Skeletal muscle tissue (tissue), 4 donors: Measurements from ENCODE around the gene PARG. TPM values are rescaled to one million over a fixed set of nuclear protein-coding genes. Genes with fewer than 3 reads are reported as not detected.
"Not testable (repeated sequence)": the region's sequence is repeated elsewhere in the genome, so short reads cannot be mapped to it uniquely, and the experiment has no call there.

Experiments
- H3K27ac ChIP-seq: one replicate; pipeline ENCODE4 v1.7.0; 2013; ENCODE audit warnings: mild to moderate bottlenecking, low read depth, low read length, inconsistent platforms
- H3K27me3 ChIP-seq, 3 donors: one replicate each; pipeline ENCODE4 v1.7.0; 2013; ENCODE audit warnings: low read length in 3 of 3; ENCODE audit not compliant: control insufficient read depth in 3 of 3, insufficient read depth in 3 of 3
- H3K36me3 ChIP-seq, 3 donors: one replicate each; pipeline ENCODE4 v1.7.0; 2013; ENCODE audit warnings: low read length in 3 of 3; ENCODE audit not compliant: control insufficient read depth in 3 of 3, insufficient read depth in 3 of 3
- H3K4me1 ChIP-seq, 3 donors: one replicate each; pipeline ENCODE4 v1.7.0; 2013; ENCODE audit warnings: low read length in 3 of 3, mild to moderate bottlenecking in 3 of 3; ENCODE audit not compliant: control insufficient read depth in 3 of 3, insufficient read depth in 3 of 3
- H3K4me3 ChIP-seq, 3 donors: one replicate each; pipeline ENCODE4 v1.7.0; 2013; ENCODE audit warnings: low read length in 3 of 3
- H3K9ac ChIP-seq, 3 donors: one replicate each; pipeline ENCODE4 v1.7.0; 2013; ENCODE audit warnings: low read length in 3 of 3, mild to moderate bottlenecking in 3 of 3, moderate library complexity in 2 of 3, low read depth in 1 of 3
- H3K9me3 ChIP-seq, 3 donors: one replicate each; pipeline ENCODE4 v1.7.0; 2013; ENCODE audit warnings: low read length in 3 of 3; ENCODE audit not compliant: control insufficient read depth in 3 of 3
- total RNA-seq: library from RNA; depleted of rRNA; stranded (reverse); fragments of >200 nt; gene quantifications from one replicate; pipeline ENCODE4 v1.2.3, GENCODE V29; 2014
- donor health status: Osteomylitis.

PARG gene
- total RNA-seq = 36.5 TPM

DNA sequence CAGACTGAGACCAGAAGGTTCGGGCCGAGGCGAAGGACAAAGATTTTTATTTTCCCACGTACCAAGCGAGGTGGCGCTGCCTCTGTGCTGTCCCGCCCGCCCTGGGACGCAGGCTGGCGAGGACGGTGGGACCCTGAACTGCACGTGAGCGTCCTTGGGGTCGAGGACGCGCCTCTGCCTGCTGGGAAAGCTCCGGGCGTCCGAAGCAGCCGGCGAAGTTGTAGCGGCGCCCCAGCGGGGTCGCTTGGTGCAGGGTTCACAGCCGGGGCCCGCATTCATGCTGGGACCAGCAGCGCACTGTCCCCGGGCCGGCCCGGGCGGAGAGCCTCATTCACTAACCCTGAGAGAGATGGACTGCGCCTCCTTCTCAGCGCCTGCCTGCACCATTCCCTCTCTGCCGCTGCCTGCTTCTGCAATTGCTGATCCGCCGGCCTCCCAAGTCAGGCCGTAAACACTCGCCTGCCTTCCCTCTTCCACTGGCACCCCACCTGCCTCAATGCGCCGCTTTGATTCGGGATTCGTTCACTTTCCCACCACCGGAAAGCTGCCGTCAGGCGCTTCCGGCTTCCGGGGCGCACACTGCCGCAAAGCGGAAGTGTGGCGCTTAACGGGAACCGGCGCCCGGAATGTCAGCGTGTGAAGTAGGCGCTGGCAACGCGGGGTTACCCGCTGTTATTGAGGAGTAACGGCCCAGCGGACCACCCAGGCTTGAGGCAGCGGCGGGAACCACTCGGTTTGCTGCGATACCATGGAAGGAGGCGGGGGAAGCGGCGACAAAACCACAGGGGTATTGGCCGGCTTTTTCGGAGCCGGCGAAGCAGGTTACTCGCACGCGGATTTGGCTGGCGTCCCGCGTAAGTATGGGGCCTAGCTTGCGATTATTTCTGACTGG lies at the start of gene PARG, which contains the start of gene TIMM23B:
TSS of gene PARG (minus strand) at position 581 of the 892 bp plus-strand sequence. CDS start at position 279, 302 bp downstream.
TSS of gene TIMM23B (plus strand) at position 607 of the 892 bp plus-strand sequence. CDS start at position 749, 142 bp downstream.
- peak within 1 kb of the TSS; percentile 70 for H3K27ac ChIP-seq
- H3K27me3 ChIP-seq, H3K36me3 ChIP-seq: not testable (repeated sequence)

DNA sequence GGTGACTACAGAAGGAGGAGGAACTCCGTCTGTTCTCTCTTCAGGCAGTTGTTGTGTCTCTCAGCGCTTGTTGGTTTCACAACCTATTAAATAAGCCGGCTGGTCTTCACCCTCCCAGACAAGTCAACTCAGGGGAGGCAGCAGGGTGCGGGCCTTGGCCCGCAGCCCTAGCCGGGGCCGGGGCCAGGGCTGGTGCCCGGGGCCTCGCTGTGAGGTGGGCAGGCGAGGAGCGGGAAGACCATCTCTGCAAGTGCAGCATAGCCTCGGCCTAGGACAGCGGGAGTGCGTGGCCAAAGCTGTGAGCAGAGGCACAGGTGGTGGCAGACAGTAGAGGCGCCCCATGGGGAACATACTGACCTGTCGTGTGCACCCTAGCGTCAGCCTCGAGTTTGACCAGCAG lies 46.5 kb upstream of the PARG start, which contains the start of gene AGAP6:
TSS of gene AGAP6 (plus strand) at position 31 of the 400 bp plus-strand sequence. CDS start at position 341, 310 bp downstream.
- H3K9ac ChIP-seq, H3K4me1 ChIP-seq, H3K9me3 ChIP-seq, H3K36me3 ChIP-seq, H3K4me3 ChIP-seq, H3K27me3 ChIP-seq, H3K27ac ChIP-seq: not testable (repeated sequence)

More for the DNA sequence above, at the start of gene PARG, which contains the start of gene TIMM23B:
- peak within 1 kb of the TSS; percentile 80 to 93 (median 85) for H3K4me3 ChIP-seq
- H3K4me1 ChIP-seq = peaks cover 8 to 19% (median 9%) of the 10 kb centered on the region in 3 donors
- H3K9me3 ChIP-seq = not testable (repeated sequence)
- H3K9ac ChIP-seq = peak within 1 kb of the TSS; percentile 81 to 89 (median 86)

DNA sequence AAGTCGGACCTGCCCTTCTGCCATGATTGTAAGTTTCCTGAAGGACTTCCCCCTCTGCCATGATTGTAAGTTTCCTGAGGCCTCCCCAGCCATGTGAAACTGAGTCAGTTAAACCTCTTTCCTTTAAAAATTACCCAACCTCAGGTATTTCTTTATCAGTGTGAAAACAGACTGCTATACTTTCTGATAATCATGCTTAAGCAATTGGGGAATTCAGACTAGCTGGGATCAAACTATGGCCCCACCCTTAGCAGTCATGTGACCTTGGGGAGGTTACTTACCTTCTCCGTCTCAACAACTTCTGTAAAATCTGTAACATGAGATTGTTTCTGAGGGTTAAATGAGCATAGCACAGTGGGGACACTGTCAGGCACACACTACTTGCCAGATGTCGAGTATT lies 45.4 kb upstream of the PARG start:
- H3K27me3 ChIP-seq, H3K9ac ChIP-seq, H3K4me1 ChIP-seq, H3K9me3 ChIP-seq, H3K36me3 ChIP-seq, H3K27ac ChIP-seq, H3K4me3 ChIP-seq: not testable (repeated sequence)

DNA sequence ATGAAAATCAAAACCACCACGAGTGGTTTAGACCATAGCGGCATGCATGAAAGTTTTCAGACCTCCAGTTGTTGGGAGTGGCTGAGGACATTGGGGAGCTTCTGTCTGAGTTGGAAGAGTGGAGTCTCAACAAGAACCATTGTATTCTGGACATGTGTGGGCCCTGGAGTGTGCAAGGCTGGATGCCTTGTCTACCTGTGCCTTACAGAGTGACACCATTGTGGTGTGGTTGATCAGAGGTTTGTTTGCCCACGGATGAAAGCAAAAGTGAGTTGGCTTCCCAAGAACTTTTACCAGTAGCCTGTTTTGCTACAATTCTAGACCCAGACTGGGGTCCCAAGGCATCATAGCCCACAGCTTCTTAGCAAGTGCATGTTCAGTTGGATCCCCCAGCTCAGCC lies 35.9 kb upstream of the PARG start:
- H3K27me3 ChIP-seq, H3K4me1 ChIP-seq, H3K9ac ChIP-seq, H3K4me3 ChIP-seq, H3K9me3 ChIP-seq, H3K27ac ChIP-seq, H3K36me3 ChIP-seq: not testable (repeated sequence)

DNA sequence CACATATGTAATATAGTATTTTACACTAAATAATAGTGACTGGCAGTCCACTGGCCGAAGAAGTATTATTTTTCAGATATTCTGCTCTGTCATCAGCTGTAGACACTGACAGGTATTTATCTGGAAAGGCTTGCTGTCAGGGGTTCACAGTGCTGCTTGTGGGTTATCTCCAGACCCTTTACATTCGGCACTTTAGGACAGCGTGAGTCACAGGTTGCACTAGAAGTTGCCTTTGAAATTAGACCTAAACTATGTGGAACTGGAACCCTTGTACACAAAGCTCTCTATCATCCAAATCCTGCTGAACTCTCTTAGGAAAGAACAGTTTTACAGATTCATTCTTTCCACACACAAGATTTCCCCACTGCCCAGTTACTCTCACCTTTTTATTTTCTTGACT lies 30.3 kb upstream of the PARG start:
- not testable (repeated sequence) for H3K27me3 ChIP-seq, H3K36me3 ChIP-seq, H3K27ac ChIP-seq, H3K4me1 ChIP-seq, H3K4me3 ChIP-seq, H3K9me3 ChIP-seq, H3K9ac ChIP-seq

DNA sequence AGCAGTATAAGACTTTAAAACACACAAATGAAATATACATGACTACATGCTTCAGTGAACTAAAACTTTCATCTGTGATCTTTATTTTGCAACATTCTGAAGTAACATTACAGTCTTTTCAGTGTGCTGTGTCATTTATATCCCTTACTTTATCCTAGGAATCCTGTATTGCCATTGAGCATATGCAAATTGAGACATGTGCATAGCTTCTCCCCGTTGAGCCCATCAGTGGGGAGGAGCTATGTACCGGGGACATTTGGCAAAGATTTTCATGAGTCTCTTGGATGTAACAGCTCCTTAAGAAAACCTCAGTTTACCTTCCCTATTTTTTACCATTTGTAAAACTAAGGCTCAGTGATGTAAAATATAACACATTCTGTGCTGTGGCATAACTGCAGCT lies 29.6 kb upstream of the PARG start:
- not testable (repeated sequence) for H3K9ac ChIP-seq, H3K36me3 ChIP-seq, H3K4me3 ChIP-seq, H3K27me3 ChIP-seq, H3K27ac ChIP-seq, H3K9me3 ChIP-seq, H3K4me1 ChIP-seq

DNA sequence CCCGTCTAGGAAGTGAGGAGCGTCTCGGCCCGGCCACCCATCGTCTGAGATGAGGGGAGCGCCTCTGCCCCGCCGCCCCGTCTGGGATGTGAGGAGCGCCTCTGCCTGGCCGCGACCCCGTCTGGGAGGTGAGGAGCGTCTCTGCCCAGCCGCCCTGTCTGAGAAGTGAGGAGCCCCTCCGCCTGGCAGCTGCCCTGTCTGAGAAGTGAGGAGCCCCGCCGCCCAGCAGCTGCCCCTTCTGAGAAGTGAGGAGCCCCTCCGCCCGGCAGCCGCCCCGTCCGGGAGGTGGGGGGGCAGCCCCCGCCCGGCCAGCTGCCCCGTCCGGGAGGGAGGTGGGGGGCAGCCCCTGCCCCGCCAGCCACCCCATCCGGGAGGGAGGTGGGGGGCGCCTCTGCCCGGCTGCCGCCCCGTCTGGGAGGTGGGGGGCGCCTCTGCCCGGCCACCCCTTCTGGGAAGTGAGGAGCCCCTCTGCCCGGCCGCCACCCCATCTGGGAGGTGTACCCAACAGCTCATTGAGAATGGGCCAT lies 28.6 kb upstream of the PARG start:
- not testable (repeated sequence) for H3K4me3 ChIP-seq, H3K9ac ChIP-seq, H3K27me3 ChIP-seq, H3K4me1 ChIP-seq, H3K36me3 ChIP-seq, H3K9me3 ChIP-seq, H3K27ac ChIP-seq

DNA sequence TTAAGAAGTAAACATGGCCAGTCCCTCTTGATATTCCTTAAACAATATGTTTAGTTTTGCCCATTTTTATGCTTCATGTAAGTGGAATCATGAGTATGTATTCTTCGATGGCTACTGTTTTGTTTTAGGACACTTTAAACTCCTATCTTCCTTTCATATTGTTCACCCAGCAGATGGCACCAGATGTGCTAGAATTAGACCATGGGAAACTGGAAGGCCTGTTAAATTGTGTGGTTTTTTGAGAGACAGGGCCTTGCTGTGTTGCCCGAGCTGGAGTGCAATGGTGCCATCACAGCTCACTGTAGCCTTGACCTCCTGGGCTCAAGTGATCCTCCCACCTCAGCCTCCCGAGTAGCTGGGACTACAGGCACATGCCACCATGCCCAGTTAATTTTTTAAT lies 11.3 kb upstream of the PARG start:
- not testable (repeated sequence) for H3K36me3 ChIP-seq, H3K4me1 ChIP-seq, H3K4me3 ChIP-seq

DNA sequence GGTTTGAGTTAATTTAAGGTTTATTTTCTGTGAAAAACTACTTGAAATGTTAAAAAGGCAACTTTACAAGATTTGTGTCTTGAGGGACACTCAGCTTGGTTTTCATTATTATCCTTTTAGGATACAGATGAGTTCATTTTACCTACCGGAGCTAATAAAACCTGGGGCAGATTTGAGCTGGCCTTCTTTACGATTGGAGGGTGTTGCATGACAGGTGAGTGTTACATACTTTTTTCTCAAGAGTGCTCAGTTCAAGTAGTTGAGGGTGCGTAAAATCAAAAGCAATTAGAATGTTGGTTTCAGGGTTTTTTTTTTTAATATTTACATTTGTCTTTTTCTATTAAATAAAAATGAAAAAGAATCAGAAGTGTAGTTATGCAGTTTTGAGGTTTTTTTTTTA lies 10.2 kb upstream of the PARG start:
- not testable (repeated sequence) for H3K9ac ChIP-seq, H3K9me3 ChIP-seq, H3K36me3 ChIP-seq, H3K27ac ChIP-seq, H3K4me3 ChIP-seq, H3K4me1 ChIP-seq, H3K27me3 ChIP-seq

More for the DNA sequence above, 11.3 kb upstream of the PARG start:
- not testable (repeated sequence) for H3K9ac ChIP-seq, H3K27ac ChIP-seq, H3K27me3 ChIP-seq, H3K9me3 ChIP-seq

DNA sequence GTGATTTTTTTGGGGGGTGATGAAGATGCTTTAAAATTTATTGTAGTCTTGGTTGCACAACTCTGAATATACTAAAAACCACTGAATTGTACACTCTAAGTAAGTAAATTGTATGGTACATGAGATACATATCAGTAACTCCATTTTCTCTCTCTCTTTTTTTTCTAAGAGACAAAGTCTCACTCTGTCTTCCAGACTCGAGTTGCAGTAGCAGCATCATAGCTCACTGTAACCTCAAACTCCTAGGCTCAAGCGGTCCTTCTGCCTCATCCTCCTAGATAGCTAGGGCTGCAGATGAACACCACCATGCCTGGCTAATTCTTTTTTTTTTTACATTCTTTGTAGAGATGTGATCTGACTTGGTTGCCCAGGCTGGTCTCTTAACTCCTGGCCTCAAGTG lies 6.9 kb upstream of the PARG start:
- not testable (repeated sequence) for H3K9me3 ChIP-seq, H3K27me3 ChIP-seq, H3K9ac ChIP-seq, H3K4me3 ChIP-seq, H3K4me1 ChIP-seq, H3K36me3 ChIP-seq
- peak overlapping the region; percentile 74 for H3K27ac ChIP-seq
